ENCODE measurements around the gene HTT-AS. TPM values are rescaled to one million over a fixed set of nuclear protein-coding genes. Genes with fewer than 3 reads are reported as not detected.
A peak's percentile ranks its signal among the peaks of the same experiment; 100 is the strongest.

Gene HTT-AS
- total and polyA plus RNA-seq, 2 of the 13 experiments (the other 11 are each of a cell fraction or from before 2014, with no cell fraction given): not detected

GRCh38 chr4:3041192-3042142, 32.9 kb downstream of the HTT-AS start (continued):
- TF ChIP-seq, protein P1, sequence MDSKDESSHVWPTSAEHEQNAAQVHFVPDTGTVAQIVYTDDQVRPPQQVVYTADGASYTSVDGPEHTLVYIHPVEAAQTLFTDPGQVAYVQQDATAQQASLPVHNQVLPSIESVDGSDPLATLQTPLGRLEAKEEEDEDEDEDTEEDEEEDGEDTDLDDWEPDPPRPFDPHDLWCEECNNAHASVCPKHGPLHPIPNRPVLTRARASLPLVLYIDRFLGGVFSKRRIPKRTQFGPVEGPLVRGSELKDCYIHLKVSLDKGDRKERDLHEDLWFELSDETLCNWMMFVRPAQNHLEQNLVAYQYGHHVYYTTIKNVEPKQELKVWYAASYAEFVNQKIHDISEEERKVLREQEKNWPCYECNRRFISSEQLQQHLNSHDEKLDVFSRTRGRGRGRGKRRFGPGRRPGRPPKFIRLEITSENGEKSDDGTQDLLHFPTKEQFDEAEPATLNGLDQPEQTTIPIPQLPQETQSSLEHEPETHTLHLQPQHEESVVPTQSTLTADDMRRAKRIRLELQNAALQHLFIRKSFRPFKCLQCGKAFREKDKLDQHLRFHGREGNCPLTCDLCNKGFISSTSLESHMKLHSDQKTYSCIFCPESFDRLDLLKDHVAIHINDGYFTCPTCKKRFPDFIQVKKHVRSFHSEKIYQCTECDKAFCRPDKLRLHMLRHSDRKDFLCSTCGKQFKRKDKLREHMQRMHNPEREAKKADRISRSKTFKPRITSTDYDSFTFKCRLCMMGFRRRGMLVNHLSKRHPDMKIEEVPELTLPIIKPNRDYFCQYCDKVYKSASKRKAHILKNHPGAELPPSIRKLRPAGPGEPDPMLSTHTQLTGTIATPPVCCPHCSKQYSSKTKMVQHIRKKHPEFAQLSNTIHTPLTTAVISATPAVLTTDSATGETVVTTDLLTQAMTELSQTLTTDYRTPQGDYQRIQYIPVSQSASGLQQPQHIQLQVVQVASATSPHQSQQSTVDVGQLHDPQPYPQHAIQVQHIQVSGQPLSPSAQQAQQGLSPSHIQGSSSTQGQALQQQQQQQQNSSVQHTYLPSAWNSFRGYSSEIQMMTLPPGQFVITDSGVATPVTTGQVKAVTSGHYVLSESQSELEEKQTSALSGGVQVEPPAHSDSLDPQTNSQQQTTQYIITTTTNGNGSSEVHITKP (CRISPR knock-in tag; IDR thresholded peaks at IDR 0.05; ENCODE audit: low read depth): no peak
- TF ChIP-seq YEATS2 (CRISPR knock-in tag; IDR thresholded peaks at IDR 0.05; ENCODE audit: borderline replicate concordance) (0 out of 2 replicates have a peak, but pooled peaks have one; percentile 35), SKI (IDR thresholded peaks at IDR 0.05; ENCODE audit: partially characterized antibody) (peak; percentile 54), PITX1 (CRISPR knock-in tag; IDR thresholded peaks at IDR 0.05) (peak; percentile 5; the same call in 1 of the 2 replicates), CC2D1A (CRISPR knock-in tag; IDR thresholded peaks at IDR 0.05) (no peak)
- TF ChIP-seq, protein P2, sequence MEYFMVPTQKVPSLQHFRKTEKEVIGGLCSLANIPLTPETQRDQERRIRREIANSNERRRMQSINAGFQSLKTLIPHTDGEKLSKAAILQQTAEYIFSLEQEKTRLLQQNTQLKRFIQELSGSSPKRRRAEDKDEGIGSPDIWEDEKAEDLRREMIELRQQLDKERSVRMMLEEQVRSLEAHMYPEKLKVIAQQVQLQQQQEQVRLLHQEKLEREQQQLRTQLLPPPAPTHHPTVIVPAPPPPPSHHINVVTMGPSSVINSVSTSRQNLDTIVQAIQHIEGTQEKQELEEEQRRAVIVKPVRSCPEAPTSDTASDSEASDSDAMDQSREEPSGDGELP (IDR thresholded peaks at IDR 0.05; ENCODE audit: borderline replicate concordance, low read depth): peak; percentile 52; the same call in 1 of the 2 replicates
